Osteoblast (primary cell): ENCODE results near the gene NAV3. TPM values are rescaled to one million over a fixed set of nuclear protein-coding genes. Genes with fewer than 3 reads are reported as not detected.

Experiments
- DNase-seq: peaks from one replicate; pipeline ENCODE4 v3.0.0; 2011; ENCODE audit warnings: low spot score, mixed read lengths; ENCODE audit not compliant: insufficient read length; ENCODE audit errors: missing footprints
- H2AFZ ChIP-seq: 2 replicates; pipeline ENCODE4 v1.6.0; 2011; ENCODE audit warnings: mild to moderate bottlenecking, low read length
- H3K27ac ChIP-seq: 2 replicates; pipeline ENCODE4 v1.5.1; 2011; ENCODE audit warnings: mild to moderate bottlenecking, low read depth, low read length, moderate library complexity
- H3K27me3 ChIP-seq: 2 replicates; pipeline ENCODE4 v1.6.0; 2012; ENCODE audit warnings: mild to moderate bottlenecking, control low read depth, inconsistent platforms, low read length, moderate library complexity; ENCODE audit not compliant: insufficient read depth
- H3K36me3 ChIP-seq: 2 replicates; pipeline ENCODE4 v1.5.1; 2011; ENCODE audit warnings: mild to moderate bottlenecking, low read length, control low read depth, moderate library complexity; ENCODE audit not compliant: insufficient read depth
- H3K4me1 ChIP-seq: 2 replicates; pipeline ENCODE4 v1.5.1; 2011; ENCODE audit warnings: mild to moderate bottlenecking, low read length, control low read depth, moderate library complexity; ENCODE audit not compliant: insufficient read depth
- H3K4me2 ChIP-seq: 2 replicates; pipeline ENCODE4 v1.6.0; 2011; ENCODE audit warnings: mild to moderate bottlenecking, low read length; ENCODE audit not compliant: insufficient read depth
- H3K4me3 ChIP-seq: fragments of 200-600 bp; sonication (generic); 3 replicates; pipeline ENCODE4 v1.5.1; 2012; ENCODE audit warnings: mild to moderate bottlenecking, low read length, inconsistent platforms; ENCODE audit not compliant: insufficient read depth
- H3K79me2 ChIP-seq: 2 replicates; pipeline ENCODE4 v1.6.0; 2012; ENCODE audit warnings: mild to moderate bottlenecking, low read length, control low read depth, inconsistent platforms; ENCODE audit not compliant: insufficient read depth
- H3K9me3 ChIP-seq: 2 replicates; pipeline ENCODE4 v1.5.1; 2011; ENCODE audit warnings: low read depth, low read length, control low read depth
- H4K20me1 ChIP-seq: 2 replicates; pipeline ENCODE4 v1.6.0; 2012; ENCODE audit warnings: mild to moderate bottlenecking, low read length, control low read depth; ENCODE audit not compliant: insufficient read depth
- total RNA-seq: library from RNA; depleted of rRNA; stranded (reverse); fragments of >200 nt; gene quantifications from 2 replicates; pipeline ENCODE4 v1.2.3, GENCODE V29; 2012
- TF ChIP-seq, protein P1 (sequence below): IDR thresholded peaks from 2 replicates; pipeline ENCODE4 v1.5.1; 2011; ENCODE audit warnings: mild to moderate bottlenecking, low read depth, low read length, moderate library complexity; ENCODE audit errors: extremely low read depth

NAV3 gene
- total RNA-seq, 1 donor, result 84.7 TPM

- H2AFZ ChIP-seq, result no peak overlapping the region
- H3K79me2 ChIP-seq, result no peaks in the 10 kb centered on the region
- no peaks in the 10 kb centered on the region for H3K27me3 ChIP-seq
- no peaks in the 10 kb centered on the region for H3K4me1 ChIP-seq
- H4K20me1 ChIP-seq, result no peaks in the 10 kb centered on the region
- H3K4me3 ChIP-seq, result no peak overlapping the region
- no peaks in the 10 kb centered on the region for H3K9me3 ChIP-seq
- no peak for DNase-seq
- H3K4me2 ChIP-seq, result no peak overlapping the region
- H3K27ac ChIP-seq, result no peak overlapping the region
- no peaks in the 10 kb centered on the region for H3K36me3 ChIP-seq
- TF ChIP-seq, protein P1, sequence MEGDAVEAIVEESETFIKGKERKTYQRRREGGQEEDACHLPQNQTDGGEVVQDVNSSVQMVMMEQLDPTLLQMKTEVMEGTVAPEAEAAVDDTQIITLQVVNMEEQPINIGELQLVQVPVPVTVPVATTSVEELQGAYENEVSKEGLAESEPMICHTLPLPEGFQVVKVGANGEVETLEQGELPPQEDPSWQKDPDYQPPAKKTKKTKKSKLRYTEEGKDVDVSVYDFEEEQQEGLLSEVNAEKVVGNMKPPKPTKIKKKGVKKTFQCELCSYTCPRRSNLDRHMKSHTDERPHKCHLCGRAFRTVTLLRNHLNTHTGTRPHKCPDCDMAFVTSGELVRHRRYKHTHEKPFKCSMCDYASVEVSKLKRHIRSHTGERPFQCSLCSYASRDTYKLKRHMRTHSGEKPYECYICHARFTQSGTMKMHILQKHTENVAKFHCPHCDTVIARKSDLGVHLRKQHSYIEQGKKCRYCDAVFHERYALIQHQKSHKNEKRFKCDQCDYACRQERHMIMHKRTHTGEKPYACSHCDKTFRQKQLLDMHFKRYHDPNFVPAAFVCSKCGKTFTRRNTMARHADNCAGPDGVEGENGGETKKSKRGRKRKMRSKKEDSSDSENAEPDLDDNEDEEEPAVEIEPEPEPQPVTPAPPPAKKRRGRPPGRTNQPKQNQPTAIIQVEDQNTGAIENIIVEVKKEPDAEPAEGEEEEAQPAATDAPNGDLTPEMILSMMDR, result no peak
Observed at GRCh38 chr12:77861317-77861716, 30.6 kb downstream of the NAV3 start.

DNA sequence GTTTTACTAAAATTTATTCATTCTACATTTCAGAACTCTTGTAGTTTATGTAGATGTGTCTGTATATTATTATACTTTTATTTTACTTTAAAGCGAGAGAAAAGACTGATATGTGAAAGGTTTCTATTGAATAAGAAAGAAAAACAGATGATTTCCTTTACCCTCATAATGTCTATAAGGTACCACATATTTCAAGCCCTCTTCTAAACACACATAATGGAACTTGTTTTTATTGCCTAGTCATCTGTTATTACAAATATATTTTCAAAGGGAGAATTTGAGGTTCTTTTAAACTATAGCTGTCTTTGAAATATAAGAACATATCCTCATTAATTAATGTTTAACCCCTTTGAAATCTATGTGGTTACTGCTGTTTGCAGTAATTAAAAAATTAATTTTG, 34.5 kb downstream of the NAV3 start:
- Histone ChIP-seq H3K4me1 (no peaks in the 10 kb centered on the region), H3K9me3 (no peaks in the 10 kb centered on the region), H3K79me2 (no peaks in the 10 kb centered on the region), H3K4me2 (no peak overlapping the region), H3K4me3 (no peak overlapping the region), H3K27me3 (no peaks in the 10 kb centered on the region), H4K20me1 (no peaks in the 10 kb centered on the region), H3K36me3 (no peaks in the 10 kb centered on the region), H3K27ac (no peak overlapping the region), H2AFZ (no peak overlapping the region)
- TF ChIP-seq, protein P1, result no peak
- peak; percentile 72 for DNase-seq

DNA sequence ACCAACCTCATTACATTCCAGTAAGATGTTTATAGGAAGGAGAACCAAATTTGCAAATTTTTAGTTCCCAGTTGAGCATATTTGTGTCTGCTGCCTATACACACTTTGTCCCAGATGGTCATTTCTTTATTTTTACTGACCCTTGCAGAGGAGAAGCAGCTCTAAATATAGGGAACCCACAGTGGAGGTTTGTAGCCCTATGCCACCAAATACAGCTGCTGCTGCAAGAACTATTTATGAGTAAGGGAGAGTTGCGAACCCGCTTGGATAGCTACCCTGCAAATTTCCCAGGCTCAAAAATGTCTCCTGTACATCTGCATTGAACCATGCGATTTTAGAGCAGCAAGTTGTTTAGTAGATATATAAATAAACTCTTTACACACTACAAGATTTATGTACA, 48.2 kb downstream of the NAV3 start:
- Histone ChIP-seq H2AFZ (no peak overlapping the region), H3K4me2 (no peak overlapping the region), H3K27ac (no peak overlapping the region), H3K79me2 (no peaks in the 10 kb centered on the region), H3K9me3 (no peaks in the 10 kb centered on the region), H3K4me1 (no peaks in the 10 kb centered on the region), H3K4me3 (no peak overlapping the region), H3K36me3 (no peaks in the 10 kb centered on the region), H4K20me1 (no peaks in the 10 kb centered on the region), H3K27me3 (no peaks in the 10 kb centered on the region)
- TF ChIP-seq, protein P1, result no peak
- no peak for DNase-seq

DNA sequence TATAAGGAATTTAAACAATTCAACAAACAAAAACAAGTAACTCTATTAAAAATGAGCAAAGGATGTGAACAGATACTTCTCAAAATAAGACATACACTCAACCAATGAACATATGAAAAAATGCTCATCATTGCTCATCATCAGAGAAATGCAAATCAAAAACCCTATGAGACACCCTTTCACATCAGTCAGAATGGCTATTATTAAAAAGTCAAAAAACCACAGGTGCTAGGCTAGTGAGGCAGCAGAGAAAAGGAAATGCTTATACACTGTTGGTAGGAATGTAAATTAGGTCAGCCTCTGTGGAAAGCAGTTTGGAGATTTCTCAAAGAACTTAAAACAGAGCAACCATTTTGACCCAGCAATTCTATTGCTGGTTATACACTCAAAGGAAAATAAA, 52.0 kb downstream of the NAV3 start:
- Histone ChIP-seq H3K4me3 (no peak overlapping the region), H3K79me2 (no peaks in the 10 kb centered on the region), H4K20me1 (no peaks in the 10 kb centered on the region), H3K27me3 (no peaks in the 10 kb centered on the region), H2AFZ (no peak overlapping the region), H3K27ac (no peak overlapping the region), H3K4me1 (no peaks in the 10 kb centered on the region), H3K36me3 (no peaks in the 10 kb centered on the region), H3K9me3 (no peaks in the 10 kb centered on the region), H3K4me2 (no peak overlapping the region)
- DNase-seq, result no peak
- TF ChIP-seq, protein P1, result no peak
